PC-3 (cell line): ENCODE results near the gene LHX8.

Source experiments
- CTCF ChIP-seq: fragments of 300-600 bp; sonication (generic); conservative IDR thresholded peaks from 2 replicates; pipeline ENCODE4 v1.5.1; 2017; ENCODE audit warnings: antibody characterized with exemption, low read depth, mild to moderate bottlenecking, low read length
- EZH2 ChIP-seq: fragments of 300-600 bp; sonication (generic); IDR thresholded peaks from one replicate; pipeline ENCODE4 v1.6.1; 2017; ENCODE audit warnings: antibody characterized with exemption, mild to moderate bottlenecking, low read length; ENCODE audit not compliant: unreplicated experiment
- EZH2phosphoT487 ChIP-seq: fragments of 300-600 bp; sonication (generic); IDR thresholded peaks from 2 replicates; pipeline ENCODE4 v1.6.1; 2018; ENCODE audit warnings: mild to moderate bottlenecking, antibody characterized with exemption, low read length, borderline replicate concordance

- no peak for TF ChIP-seq EZH2
- TF ChIP-seq CTCF = no peak
- TF ChIP-seq EZH2phosphoT487 = no peak
Observed at GRCh38 chr1:75131565-75132241, 2.5 kb upstream of the LHX8 start.
